Neural cell (in vitro differentiated cells): ENCODE measurements around the gene PDLIM5. TPM values are rescaled to one million over a fixed set of nuclear protein-coding genes. Genes with fewer than 3 reads are reported as not detected.

Source experiments
- H2AFZ ChIP-seq: fragments of 200-600, 300-800 bp; sonication (generic), shearing (Covaris generic); 2 replicates; pipeline ENCODE4 v1.6.0; 2014; ENCODE audit warnings: low read depth, mild to moderate bottlenecking, antibody characterized with exemption, low read length, moderate library complexity
- H3F3A ChIP-seq: fragments of 200-600 bp; shearing (Covaris generic); 2 replicates; pipeline ENCODE4 v1.6.1; 2016; ENCODE audit warnings: mild to moderate bottlenecking, moderate library complexity, mixed read lengths, antibody characterized with exemption, low read length; ENCODE audit not compliant: insufficient read depth, poor library complexity, severe bottlenecking
- H3K27ac ChIP-seq: fragments of 200-600, 300-800 bp; sonication (generic), shearing (Covaris generic); 2 replicates; pipeline ENCODE4 v1.5.1; 2014; ENCODE audit warnings: mild to moderate bottlenecking, low read length, moderate library complexity
- H3K27me3 ChIP-seq: fragments of 300-800, 200-600 bp; sonication (generic), shearing (Covaris generic); 2 replicates; pipeline ENCODE4 v1.6.0; 2014; ENCODE audit warnings: mild to moderate bottlenecking, low read depth, low read length, moderate library complexity; ENCODE audit not compliant: insufficient read depth
- H3K36me3 ChIP-seq: fragments of 300-800, 200-600 bp; sonication (generic), shearing (Covaris generic); 2 replicates; pipeline ENCODE4 v1.5.1; 2014; ENCODE audit warnings: mild to moderate bottlenecking, antibody characterized with exemption, low read length, moderate library complexity; ENCODE audit not compliant: insufficient read depth
- H3K4me2 ChIP-seq: fragments of 300-800, 200-600 bp; sonication (generic), shearing (Covaris generic); 2 replicates; pipeline ENCODE4 v1.6.0; 2014; ENCODE audit warnings: mild to moderate bottlenecking, low read length
- H3K4me3 ChIP-seq: fragments of 300-800, 200-600 bp; sonication (generic), shearing (Covaris generic); 2 replicates; pipeline ENCODE4 v1.5.1; 2014; ENCODE audit warnings: mild to moderate bottlenecking, low read length, moderate library complexity
- H3K79me2 ChIP-seq: fragments of 200-600 bp; shearing (Covaris generic); replicated peaks from 2 replicates; pipeline ENCODE4 v1.6.0; 2014; ENCODE audit warnings: mild to moderate bottlenecking, low read length, moderate library complexity; ENCODE audit not compliant: insufficient read depth
- H3K9ac ChIP-seq: fragments of 300-800, 200-600 bp; sonication (generic), shearing (Covaris generic); 2 replicates; pipeline ENCODE4 v1.6.1; 2016; ENCODE audit warnings: mild to moderate bottlenecking, low read length, mixed read lengths
- H3K9me2 ChIP-seq: fragments of 200-600 bp; shearing (Covaris generic); 2 replicates; pipeline ENCODE4 v1.6.1; 2016; ENCODE audit warnings: mild to moderate bottlenecking, low read length, mixed read lengths; ENCODE audit not compliant: insufficient read depth
- H3K9me3 ChIP-seq: fragments of 200-600, 300-800 bp; sonication (generic), shearing (Covaris generic); 2 replicates; pipeline ENCODE4 v1.6.1; 2016; ENCODE audit warnings: mild to moderate bottlenecking, mixed run types, low read length, moderate library complexity, mixed read lengths
- H4K20me1 ChIP-seq: fragments of 200-600 bp; shearing (Covaris generic); 2 replicates; pipeline ENCODE4 v1.6.1; 2016; ENCODE audit warnings: mild to moderate bottlenecking, mixed run types; ENCODE audit not compliant: insufficient read depth
- CTCF ChIP-seq: fragments of 450-650 bp; IDR thresholded peaks from 2 replicates; pipeline ENCODE4 v1.5.1; 2014; ENCODE audit warnings: antibody characterized with exemption, mild to moderate bottlenecking, moderate library complexity; ENCODE audit not compliant: poor library complexity, severe bottlenecking
- EP300 ChIP-seq: fragments of 450-650 bp; conservative IDR thresholded peaks from 2 replicates; pipeline ENCODE4 v1.6.1; 2014; ENCODE audit warnings: antibody characterized with exemption, mild to moderate bottlenecking, moderate library complexity; ENCODE audit not compliant: poor library complexity, severe bottlenecking
- EZH2 ChIP-seq: fragments of 200-600, 300-800 bp; shearing (Covaris generic), sonication (generic); IDR thresholded peaks from 2 replicates; pipeline ENCODE4 v1.6.1; 2014; ENCODE audit warnings: antibody characterized with exemption, low read length, borderline replicate concordance, mild to moderate bottlenecking; ENCODE audit not compliant: insufficient read depth, poor library complexity, severe bottlenecking
- MXI1 ChIP-seq: fragments of 450-650 bp; conservative IDR thresholded peaks from 2 replicates; pipeline ENCODE4 v1.6.1; 2014; ENCODE audit warnings: antibody characterized with exemption, mild to moderate bottlenecking; ENCODE audit not compliant: poor library complexity, severe bottlenecking
- POLR2AphosphoS5 ChIP-seq: IDR thresholded peaks from 2 replicates; pipeline ENCODE4 v1.6.1; 2012
- RAD21 ChIP-seq: fragments of 450-650 bp; conservative IDR thresholded peaks from 2 replicates; pipeline ENCODE4 v1.6.1; 2014; ENCODE audit warnings: antibody characterized with exemption, mild to moderate bottlenecking, moderate library complexity
- REST ChIP-seq: IDR thresholded peaks from 2 replicates; pipeline ENCODE4 v1.6.1; 2012; ENCODE audit warnings: borderline replicate concordance
- SMC3 ChIP-seq: fragments of 450-650 bp; conservative IDR thresholded peaks from 2 replicates; pipeline ENCODE4 v1.6.1; 2014; ENCODE audit warnings: antibody characterized with exemption, mild to moderate bottlenecking, moderate library complexity; ENCODE audit not compliant: poor library complexity
- TAF1 ChIP-seq: IDR thresholded peaks from 2 replicates; pipeline ENCODE4 v1.6.1; 2012; ENCODE audit warnings: low read depth
- polyA plus RNA-seq: library from polyadenylated mRNA; depleted of rRNA; stranded (reverse); fragments of >200 nt; gene quantifications from 2 replicates; pipeline ENCODE4 v1.2.3, GENCODE V29; 2014

PDLIM5 gene
- polyA plus RNA-seq, 1 donor from 2014 or later: 1.6 TPM

- no peak overlapping the region for H3K27ac ChIP-seq
Measured at GRCh38 chr4:94673961-94674360, 222.2 kb downstream of the PDLIM5 start.

DNA sequence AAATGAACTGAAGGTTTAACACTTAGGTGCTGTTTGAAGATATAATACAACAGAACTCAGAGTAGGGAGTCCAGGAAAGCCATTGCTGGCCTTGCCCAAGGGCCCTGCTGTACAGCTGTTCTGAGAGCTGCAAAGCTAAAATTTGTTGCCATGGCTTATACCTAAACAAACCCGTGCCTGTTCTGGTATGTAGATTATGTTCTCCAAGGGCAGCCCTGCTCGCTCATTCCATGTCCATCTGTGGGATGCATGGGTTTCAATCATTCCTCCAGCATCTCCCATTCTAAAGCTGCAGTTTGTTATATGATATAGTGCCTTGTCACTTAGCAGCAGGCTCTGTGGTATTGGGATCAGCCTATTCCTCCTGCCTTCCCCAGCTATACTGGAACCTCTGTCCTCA lies 225.2 kb downstream of the PDLIM5 start:
- Histone ChIP-seq H3K4me3 (no peak overlapping the region), H2AFZ (no peak overlapping the region), H3K9me2 (no peaks in the 10 kb centered on the region), H4K20me1 (no peaks in the 10 kb centered on the region), H3K9ac (no peak overlapping the region), H3K9me3 (no peaks in the 10 kb centered on the region), H3K27me3 (no peaks in the 10 kb centered on the region), H3K27ac (no peak overlapping the region), H3K36me3 (no peaks in the 10 kb centered on the region), H3F3A (no peaks in the 10 kb centered on the region), H3K79me2 (no peaks in the 10 kb centered on the region), H3K4me2 (no peak overlapping the region)
- no peak for TF ChIP-seq MXI1
- TF ChIP-seq REST: no peak

More at GRCh38 chr4:94673961-94674360, 222.2 kb downstream of the PDLIM5 start:
- Histone ChIP-seq H3K9ac (no peak overlapping the region), H4K20me1 (no peaks in the 10 kb centered on the region), H3K36me3 (no peaks in the 10 kb centered on the region), H3K9me2 (no peaks in the 10 kb centered on the region), H3F3A (no peaks in the 10 kb centered on the region), H2AFZ (no peak overlapping the region), H3K27me3 (no peaks in the 10 kb centered on the region), H3K79me2 (no peaks in the 10 kb centered on the region), H3K4me3 (no peak overlapping the region), H3K4me2 (no peak overlapping the region), H3K9me3 (no peaks in the 10 kb centered on the region)
- TF ChIP-seq RAD21: no peak
- TF ChIP-seq EZH2: no peak
- no peak for TF ChIP-seq TAF1
- no peak for TF ChIP-seq REST
- TF ChIP-seq EP300: no peak
- TF ChIP-seq SMC3: no peak
- no peak for TF ChIP-seq MXI1
- TF ChIP-seq POLR2AphosphoS5: no peak
- TF ChIP-seq CTCF: no peak
